Naive B cell (primary cell): ENCODE results near the gene IRAK1. TPM values are rescaled to one million over a fixed set of nuclear protein-coding genes. Genes with fewer than 3 reads are reported as not detected.
"Not testable (repeated sequence)": the region's sequence is repeated elsewhere in the genome, so short reads cannot be mapped to it uniquely, and the experiment has no call there.

Experiments used
- ATAC-seq, 2 donors: fragments of 150-1000 bp; cut with Tn5 transposase; 2 replicates each; pipeline ENCODE4 v1.10.0; 2021; ENCODE audit warnings: low read depth in 2 of 2, mild to moderate bottlenecking in 2 of 2, moderate library complexity in 2 of 2
- DNase-seq: peaks from one replicate; pipeline ENCODE4 v3.0.0; 2022
- H3K27ac Mint-ChIP-seq, 6 donors: one replicate each; pipeline ENCODE4 v1.8.0; 2020 to 2022; ENCODE audit warnings: mild to moderate bottlenecking in 6 of 6, mixed read lengths in 6 of 6, moderate library complexity in 5 of 6, inconsistent platforms in 2 of 6
- H3K27me3 Mint-ChIP-seq, 3 donors: one replicate each; pipeline ENCODE4 v1.8.0; 2021 to 2022; ENCODE audit warnings: mixed read lengths in 3 of 3, mild to moderate bottlenecking in 1 of 3
- H3K36me3 Mint-ChIP-seq, 2 donors: one replicate each; pipeline ENCODE4 v1.8.0; 2020 to 2022; ENCODE audit warnings: mixed read lengths in 2 of 2, inconsistent platforms in 1 of 2, mild to moderate bottlenecking in 1 of 2
- H3K4me1 Mint-ChIP-seq, 3 donors: one replicate each; pipeline ENCODE4 v1.8.0; 2020 to 2022; ENCODE audit warnings: mixed read lengths in 3 of 3, inconsistent platforms in 1 of 3, mild to moderate bottlenecking in 1 of 3, moderate library complexity in 1 of 3
- H3K4me3 Mint-ChIP-seq, 8 donors: one replicate each; pipeline ENCODE4 v1.8.0; 2020 to 2022; ENCODE audit warnings: mild to moderate bottlenecking in 8 of 8, mixed read lengths in 8 of 8, moderate library complexity in 8 of 8, inconsistent platforms in 2 of 8
- H3K9me3 Mint-ChIP-seq, 7 donors: one replicate each; pipeline ENCODE4 v1.8.0; 2020 to 2022; ENCODE audit warnings: mixed read lengths in 7 of 7, mild to moderate bottlenecking in 5 of 7, inconsistent platforms in 2 of 7, moderate library complexity in 1 of 7
- polyA plus RNA-seq, 6 donors: library from polyadenylated mRNA; unstranded; fragments of 300-500 nt; fragmentation: Illumina TruSeq; gene quantifications; one replicate each; pipeline ENCODE4 v1.2.3, GENCODE V29; 2021; ENCODE audit warnings: low read depth in 6 of 6

The IRAK1 gene
- polyA plus RNA-seq, 6 donors from 2014 or later, result 57.9 to 123 (median 73.9) TPM

DNA sequence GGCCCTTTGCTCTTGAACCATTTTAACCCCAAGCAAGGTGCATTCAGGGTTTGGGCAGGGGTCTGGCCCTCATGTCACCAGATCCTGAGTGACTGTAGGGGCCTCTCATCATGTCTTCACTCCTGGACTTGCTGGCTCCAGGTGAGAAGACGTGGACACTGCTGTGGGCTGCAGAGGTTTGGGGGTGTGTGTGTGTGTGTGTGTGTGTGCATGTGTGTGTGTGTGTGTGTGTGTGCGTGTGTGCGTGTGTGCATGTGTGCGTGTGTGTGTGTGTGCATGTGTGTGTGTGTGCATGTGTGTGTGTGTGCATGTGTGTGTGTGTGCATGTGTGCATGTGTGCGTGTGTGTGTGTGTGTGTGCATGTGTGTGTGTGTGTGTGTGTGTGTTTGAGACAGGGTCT, 25.3 kb downstream of the IRAK1 start:
- H3K9me3 Mint-ChIP-seq, H3K27me3 Mint-ChIP-seq, H3K4me3 Mint-ChIP-seq, H3K36me3 Mint-ChIP-seq, ATAC-seq, H3K27ac Mint-ChIP-seq, H3K4me1 Mint-ChIP-seq, DNase-seq: not testable (repeated sequence)

DNA sequence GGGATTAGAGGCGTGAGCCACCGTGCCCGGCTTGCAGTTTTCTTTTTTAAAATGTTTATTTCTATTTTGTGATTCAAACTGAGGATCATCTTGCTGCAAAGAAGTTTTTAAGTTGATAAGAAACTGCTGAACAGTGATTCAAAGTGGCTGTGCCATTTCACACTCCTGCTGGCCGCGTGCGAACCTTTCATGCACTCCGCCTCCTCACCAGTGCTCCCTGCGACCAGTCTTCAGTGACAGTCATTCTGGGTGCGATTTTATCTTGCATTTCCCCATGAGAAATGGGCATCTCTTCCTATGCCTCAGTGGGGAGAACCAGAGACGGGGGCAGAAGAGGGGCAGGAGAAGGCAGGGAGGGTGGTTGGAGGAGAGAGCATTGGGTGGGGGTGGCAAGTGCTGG, 25.7 kb downstream of the IRAK1 start:
- no peaks in the 10 kb centered on the region for H3K36me3 Mint-ChIP-seq
- no peak overlapping the region for H3K27ac Mint-ChIP-seq
- H3K4me3 Mint-ChIP-seq, result no peak overlapping the region
- peaks cover 0 to 4% (median 0%) of the 10 kb centered on the region in 7 donors for H3K9me3 Mint-ChIP-seq
- DNase-seq (no peak), ATAC-seq (no peak)
- no peaks in the 10 kb centered on the region for H3K27me3 Mint-ChIP-seq
- H3K4me1 Mint-ChIP-seq, result peaks cover 0 to 2% (median 0%) of the 10 kb centered on the region in 3 donors

DNA sequence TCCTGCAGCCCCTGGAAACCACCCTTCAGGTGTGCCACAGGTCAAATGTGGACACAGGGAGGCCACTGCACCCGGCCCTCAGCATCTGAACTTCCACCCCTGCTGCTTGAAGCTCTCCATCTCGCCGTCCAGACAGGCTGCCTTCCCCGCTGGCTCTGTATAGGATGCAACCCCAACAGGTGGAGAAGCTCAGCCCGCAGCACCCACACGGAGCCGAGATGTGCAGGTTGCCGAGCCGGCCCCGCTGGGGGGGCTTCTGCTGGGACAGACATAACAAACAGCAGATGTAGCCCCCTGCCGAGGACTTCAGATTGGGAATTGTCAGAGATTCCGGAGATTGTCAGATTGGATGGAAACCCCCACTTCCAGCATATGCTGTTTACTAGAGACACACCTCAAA, 26.6 kb downstream of the IRAK1 start:
- Mint-ChIP-seq H3K9me3 (peaks cover 0 to 4% (median 0%) of the 10 kb centered on the region in 7 donors), H3K4me3 (peak overlapping the region in 1 of 8 donors; percentile 9), H3K4me1 (peaks cover 0 to 2% (median 0%) of the 10 kb centered on the region in 3 donors), H3K36me3 (no peaks in the 10 kb centered on the region), H3K27ac (peak overlapping the region in 1 of 6 donors; percentile 81), H3K27me3 (no peaks in the 10 kb centered on the region)
- DNase-seq (no peak), ATAC-seq (no peak)

DNA sequence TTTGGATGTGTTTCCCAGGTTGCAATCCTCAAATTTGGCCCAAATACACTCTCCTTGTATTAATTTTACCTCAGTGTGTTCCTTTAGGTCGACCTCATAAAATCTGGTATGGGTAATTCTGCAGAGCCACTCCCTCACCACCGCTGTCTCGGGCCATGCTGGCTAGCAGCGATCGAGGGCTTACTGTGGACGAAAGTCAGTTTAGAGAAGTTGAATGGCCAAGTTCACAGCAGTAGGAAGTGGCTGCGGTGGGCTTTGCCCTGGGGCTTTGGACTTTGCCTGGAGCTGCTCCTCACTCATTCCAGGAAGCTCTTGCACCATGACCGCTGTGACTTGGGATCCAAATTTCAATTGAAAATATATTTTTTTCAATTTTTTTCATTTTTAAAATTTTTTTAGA, 27.5 kb downstream of the IRAK1 start:
- Mint-ChIP-seq H3K27ac (peak overlapping the region in 1 of 6 donors; percentile 21), H3K9me3 (peaks cover 0 to 4% (median 0%) of the 10 kb centered on the region in 7 donors), H3K36me3 (no peaks in the 10 kb centered on the region), H3K4me3 (peak overlapping the region in 1 of 8 donors; percentile 61), H3K4me1 (peaks cover 0 to 2% (median 0%) of the 10 kb centered on the region in 3 donors), H3K27me3 (no peaks in the 10 kb centered on the region)
- ATAC-seq (no peak), DNase-seq (no peak)

DNA sequence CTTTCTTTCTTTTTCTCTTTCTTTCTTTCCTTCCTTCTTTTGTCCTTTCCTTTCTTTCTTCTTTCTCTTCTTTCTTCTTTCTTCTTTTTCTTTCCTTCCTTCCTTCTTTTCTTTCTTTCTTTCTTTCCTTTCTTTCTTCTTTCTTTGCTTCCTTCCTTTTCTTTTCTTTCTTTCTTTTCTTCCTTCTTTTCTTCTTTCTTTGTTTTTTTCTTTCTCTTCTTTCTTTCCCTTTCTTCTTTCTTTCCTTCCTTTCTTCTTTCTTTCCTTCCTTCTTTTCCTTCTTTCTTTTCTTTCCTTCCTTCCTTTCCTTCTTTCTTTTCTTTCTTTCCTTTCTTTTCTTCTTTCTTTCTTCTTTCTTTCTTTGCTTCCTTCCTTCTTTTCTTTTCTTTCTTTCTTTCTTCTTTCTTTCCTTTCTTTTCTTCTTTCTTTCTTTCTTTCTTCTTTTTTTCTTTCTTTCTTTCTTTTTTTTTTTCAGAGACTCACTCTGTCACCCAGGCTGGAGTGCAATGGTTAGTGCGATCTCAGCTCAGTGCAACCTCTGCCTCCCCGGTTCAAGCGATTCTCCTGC, 28.6 kb downstream of the IRAK1 start:
- Mint-ChIP-seq H3K4me1 (peaks cover 0 to 6% (median 0%) of the 10 kb centered on the region in 3 donors), H3K4me3 (no peak overlapping the region), H3K27me3 (no peaks in the 10 kb centered on the region), H3K36me3 (no peaks in the 10 kb centered on the region), H3K27ac (no peak overlapping the region), H3K9me3 (peaks cover 0 to 4% (median 0%) of the 10 kb centered on the region in 7 donors)
- ATAC-seq (no peak), DNase-seq (no peak)

DNA sequence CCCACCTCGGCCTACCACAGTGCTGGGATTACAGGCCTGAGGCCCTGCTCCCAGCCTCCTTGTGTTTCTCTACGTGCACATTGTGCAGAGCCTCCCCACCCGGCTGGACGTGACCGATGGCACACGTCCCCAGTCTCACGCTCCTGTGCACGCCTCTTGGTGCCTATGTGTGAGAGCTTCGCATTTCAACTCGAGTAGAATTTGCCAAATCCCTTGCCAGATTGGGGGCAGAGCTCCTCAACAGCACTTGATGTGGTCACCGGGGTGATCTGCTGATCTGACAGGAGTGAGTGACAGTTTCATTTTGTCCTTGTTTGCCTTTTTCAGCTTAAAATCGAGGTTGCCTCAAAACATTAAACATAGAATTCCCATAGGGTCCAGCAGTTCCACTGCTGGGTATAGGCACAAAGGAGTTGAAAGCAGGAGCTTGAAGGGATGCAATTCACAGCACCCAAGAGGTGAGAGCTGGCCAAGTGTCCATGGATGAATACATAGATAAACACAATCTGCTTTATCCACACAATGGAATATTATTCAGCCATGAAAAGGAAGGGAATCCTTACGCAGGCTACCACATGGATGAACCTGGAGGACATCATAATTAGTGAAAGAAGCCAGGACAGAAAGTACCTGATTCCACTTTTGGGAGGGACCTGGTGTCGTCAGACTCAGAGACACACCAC, 29.6 kb downstream of the IRAK1 start:
- Mint-ChIP-seq H3K27ac (peak overlapping the region in 1 of 6 donors; percentile 33), H3K9me3 (peaks cover 0 to 4% (median 0%) of the 10 kb centered on the region in 7 donors), H3K4me1 (peaks cover 0 to 14% (median 0%) of the 10 kb centered on the region in 3 donors), H3K4me3 (no peak overlapping the region), H3K36me3 (no peaks in the 10 kb centered on the region), H3K27me3 (no peaks in the 10 kb centered on the region)
- DNase-seq, result no peak
- ATAC-seq, result no peak

DNA sequence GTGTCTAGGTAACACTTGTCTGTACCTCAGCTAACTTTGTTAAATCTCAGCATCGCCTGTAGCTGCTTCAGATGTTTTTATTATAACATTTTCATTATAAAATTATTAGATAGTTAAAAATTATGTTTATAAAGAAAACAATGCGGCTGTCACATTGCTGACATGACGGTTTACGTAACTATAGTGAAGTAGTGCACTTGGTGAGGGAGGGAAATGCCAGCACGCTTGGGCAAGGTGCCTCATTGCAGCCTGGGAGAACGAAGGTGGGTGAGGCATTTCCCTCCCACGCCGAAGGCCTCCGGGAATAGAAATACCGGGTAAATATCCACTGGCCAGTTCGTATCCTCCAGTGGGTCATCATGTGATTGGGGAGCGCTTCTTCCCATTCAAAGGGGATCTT, 31.2 kb downstream of the IRAK1 start:
- Mint-ChIP-seq H3K27ac (no peak overlapping the region), H3K9me3 (peaks cover 0 to 4% (median 0%) of the 10 kb centered on the region in 7 donors), H3K4me1 (peaks cover 8 to 30% (median 10%) of the 10 kb centered on the region in 3 donors), H3K36me3 (no peaks in the 10 kb centered on the region), H3K27me3 (no peaks in the 10 kb centered on the region), H3K4me3 (no peak overlapping the region)
- DNase-seq (no peak), ATAC-seq (no peak)

DNA sequence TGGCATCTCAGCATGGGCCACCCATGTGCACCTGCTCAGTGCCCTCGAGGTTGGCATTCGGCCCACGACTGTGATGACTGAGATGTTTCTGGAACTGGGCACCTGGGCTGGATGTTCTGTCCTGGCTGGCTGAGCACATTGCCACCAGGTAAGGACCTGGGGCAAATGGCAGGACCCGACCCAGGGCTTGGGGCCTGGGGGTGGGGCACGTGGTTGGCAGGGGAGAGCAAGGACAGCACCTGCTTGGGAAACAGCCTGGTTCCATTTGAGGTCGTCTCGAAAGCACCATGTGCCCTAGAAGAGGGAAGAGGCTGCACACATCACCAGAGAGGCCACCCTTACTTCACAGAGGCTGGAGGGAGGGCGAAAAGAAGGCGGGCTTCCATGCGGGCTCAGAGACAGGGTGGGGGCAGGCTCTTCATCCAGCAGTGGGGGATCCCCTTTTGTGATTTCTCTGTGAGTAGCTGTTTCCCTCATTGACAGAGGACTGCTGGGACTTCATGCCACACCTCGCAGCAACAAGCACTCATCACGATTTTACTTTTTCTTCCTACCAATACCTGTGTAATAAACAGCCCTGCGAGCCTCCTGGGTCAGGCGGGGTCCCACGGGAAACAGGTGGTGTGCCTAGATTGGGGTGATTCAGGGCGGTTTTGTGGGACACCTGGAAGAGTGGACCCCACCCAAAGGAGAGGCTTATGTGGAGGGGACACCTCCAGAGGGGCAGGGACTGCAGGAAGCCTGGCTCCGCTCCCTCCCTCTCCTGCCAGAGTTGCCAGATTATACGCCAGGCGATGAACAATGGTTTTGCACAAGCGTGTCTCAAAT, 35.1 kb downstream of the IRAK1 start:
- no peaks in the 10 kb centered on the region for H3K36me3 Mint-ChIP-seq
- peak overlapping the region; percentile 76 to 89 (median 84) for H3K4me3 Mint-ChIP-seq
- peaks cover 14 to 59% (median 30%) of the 10 kb centered on the region in 3 donors for H3K4me1 Mint-ChIP-seq
- no peaks in the 10 kb centered on the region for H3K9me3 Mint-ChIP-seq
- ATAC-seq, result peak; percentile 64 to 74
- peak overlapping the region; percentile 91 to 95 (median 94) for H3K27ac Mint-ChIP-seq
- H3K27me3 Mint-ChIP-seq, result no peaks in the 10 kb centered on the region
- DNase-seq, result peak; percentile 61

DNA sequence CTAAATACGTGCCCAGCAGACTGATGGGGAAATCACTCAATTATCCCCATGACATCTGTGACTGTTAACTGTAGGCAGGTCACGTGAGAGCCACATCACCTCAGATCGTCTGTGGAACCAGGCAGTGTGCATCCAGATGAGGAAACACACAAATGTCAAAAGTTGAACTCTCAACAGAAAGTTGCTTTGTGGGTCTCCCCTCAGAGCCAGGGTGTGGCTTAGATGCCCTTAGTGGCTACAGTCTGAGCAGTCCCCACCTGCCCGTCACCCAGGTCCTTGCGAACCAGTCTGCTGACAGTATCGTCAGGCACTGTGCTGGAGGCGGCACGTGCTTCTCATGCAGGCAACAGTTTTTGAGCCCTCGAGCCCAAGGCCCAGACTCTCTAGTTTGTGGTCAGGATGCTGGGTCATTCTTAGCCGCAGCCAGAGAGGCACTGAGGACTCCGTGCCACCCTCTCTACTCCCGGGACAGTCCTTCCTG, 36.3 kb downstream of the IRAK1 start:
- peak overlapping the region; percentile 86 to 97 (median 92) for H3K27ac Mint-ChIP-seq
- H3K4me3 Mint-ChIP-seq, result peak overlapping the region in 7 of 8 donors; percentile 38 to 85 (median 68)
- no peaks in the 10 kb centered on the region for H3K27me3 Mint-ChIP-seq
- H3K36me3 Mint-ChIP-seq, result no peaks in the 10 kb centered on the region
- DNase-seq, result no peak
- H3K4me1 Mint-ChIP-seq, result peaks cover 14 to 59% (median 30%) of the 10 kb centered on the region in 3 donors
- H3K9me3 Mint-ChIP-seq, result no peaks in the 10 kb centered on the region
- peak; percentile 24 to 29 for ATAC-seq

DNA sequence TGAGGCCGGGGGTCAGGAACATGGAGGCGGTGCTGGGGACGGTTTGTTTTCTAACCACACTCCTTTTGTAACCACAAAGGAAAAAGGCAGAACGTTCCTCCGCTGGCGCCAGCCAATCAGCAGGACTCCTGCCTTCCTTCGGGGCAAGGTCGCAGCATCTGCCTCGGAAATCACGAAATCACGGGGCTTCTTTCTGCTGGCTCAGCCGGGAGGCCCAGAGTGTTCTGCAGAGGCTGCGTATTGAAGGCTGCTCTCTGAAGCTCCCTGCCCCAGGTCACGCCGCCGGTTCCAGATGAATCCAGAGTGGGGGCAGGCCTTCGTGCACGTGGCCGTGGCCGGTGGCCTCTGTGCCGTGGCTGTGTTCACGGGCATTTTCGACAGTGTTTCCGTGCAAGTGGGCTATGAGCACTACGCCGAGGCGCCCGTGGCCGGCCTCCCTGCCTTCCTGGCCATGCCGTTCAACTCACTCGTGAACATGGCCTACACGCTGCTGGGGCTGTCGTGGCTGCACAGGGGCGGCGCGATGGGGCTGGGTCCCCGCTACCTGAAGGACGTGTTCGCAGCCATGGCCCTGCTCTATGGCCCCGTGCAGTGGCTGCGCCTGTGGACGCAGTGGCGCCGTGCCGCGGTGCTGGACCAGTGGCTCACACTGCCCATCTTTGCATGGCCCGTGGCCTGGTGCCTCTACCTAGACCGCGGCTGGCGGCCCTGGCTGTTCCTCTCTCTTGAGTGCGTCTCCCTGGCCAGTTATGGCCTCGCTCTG, 37.8 kb downstream of the IRAK1 start:
- H3K27me3 Mint-ChIP-seq, result no peaks in the 10 kb centered on the region
- H3K9me3 Mint-ChIP-seq, result no peaks in the 10 kb centered on the region
- H3K27ac Mint-ChIP-seq, result peak overlapping the region; percentile 93 to 98 (median 95)
- H3K36me3 Mint-ChIP-seq, result no peaks in the 10 kb centered on the region
- no peak for ATAC-seq
- H3K4me1 Mint-ChIP-seq, result peaks cover 14 to 59% (median 30%) of the 10 kb centered on the region in 3 donors
- DNase-seq, result no peak
- H3K4me3 Mint-ChIP-seq, result peak overlapping the region; percentile 60 to 87 (median 74)

DNA sequence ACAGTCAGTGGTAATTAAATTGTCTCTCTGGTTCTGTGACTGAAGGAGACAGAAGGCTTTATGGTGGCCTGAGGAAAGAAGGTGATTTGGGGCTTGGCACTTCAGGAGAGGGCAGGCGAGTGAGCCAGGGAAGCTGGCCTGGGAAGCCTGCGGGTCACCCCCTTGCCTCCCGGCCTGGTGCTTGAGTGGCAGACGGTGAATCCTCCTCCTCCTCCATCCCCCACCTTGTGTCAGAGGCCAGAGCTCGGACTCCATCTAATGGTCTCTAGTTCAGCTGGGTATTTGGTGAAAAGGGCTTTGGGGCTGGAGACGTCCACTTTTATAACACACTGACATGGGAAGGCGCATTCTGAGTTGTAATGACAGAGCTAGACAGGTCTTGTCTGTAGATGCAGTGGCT, 38.5 kb downstream of the IRAK1 start:
- no peak for ATAC-seq
- no peak for DNase-seq
- H3K27me3 Mint-ChIP-seq, result no peaks in the 10 kb centered on the region
- H3K36me3 Mint-ChIP-seq, result no peaks in the 10 kb centered on the region
- H3K27ac Mint-ChIP-seq, result peak overlapping the region; percentile 91 to 98 (median 95)
- H3K4me3 Mint-ChIP-seq, result peak overlapping the region; percentile 60 to 87 (median 74)
- H3K4me1 Mint-ChIP-seq, result peaks cover 14 to 56% (median 30%) of the 10 kb centered on the region in 3 donors
- H3K9me3 Mint-ChIP-seq, result no peaks in the 10 kb centered on the region

DNA sequence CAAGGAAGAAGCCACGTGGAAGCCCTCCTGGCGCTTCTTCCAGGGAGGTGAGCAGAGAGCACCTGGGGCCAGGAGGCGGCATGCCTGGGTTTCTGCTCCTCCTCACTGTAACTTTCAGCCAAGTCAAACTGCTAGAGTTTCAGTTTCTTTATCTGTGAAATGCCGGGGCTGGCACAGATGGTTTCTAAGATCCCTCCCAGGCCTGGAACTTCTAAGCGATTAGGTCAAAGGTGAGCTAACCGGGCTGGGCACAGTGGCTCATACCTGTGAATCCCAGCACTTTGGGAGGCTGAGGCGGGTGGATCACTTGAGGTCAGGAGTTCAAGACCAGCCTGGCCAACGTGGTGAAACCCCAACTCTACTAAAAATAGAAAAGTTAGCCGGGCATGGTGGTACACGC, 39.3 kb downstream of the IRAK1 start:
- H3K9me3 Mint-ChIP-seq, H3K36me3 Mint-ChIP-seq, H3K27me3 Mint-ChIP-seq: not testable (repeated sequence)
- peak; percentile 18 for DNase-seq
- Mint-ChIP-seq H3K27ac (peak overlapping the region in 5 of 6 donors; percentile 53 to 98 (median 91)), H3K4me3 (peak overlapping the region; percentile 59 to 79 (median 73)), H3K4me1 (peaks cover 17 to 52% (median 30%) of the 10 kb centered on the region in 3 donors)
- ATAC-seq, result peak; percentile 44 to 57
